Vagina (tissue), 2 donors: ENCODE data around the gene S100A8.

Experiments used
- POLR2AphosphoS5 ChIP-seq, 2 donors: sonication (generic); formaldehyde crosslinking; IDR thresholded peaks; one replicate each; pipeline ENCODE4 v1.9.0; 2017; ENCODE audit warnings: antibody characterized with exemption in 2 of 2, mild to moderate bottlenecking in 2 of 2, low read depth in 1 of 2; ENCODE audit not compliant: insufficient read depth in 1 of 2
- TF ChIP-seq, protein P1 (sequence below), 3 experiments: fragments of 450-650 bp in 2 of 3; fragments of 200-600 bp in 1 of 3; sonication (generic) in 1 of 3; IDR thresholded peaks; one replicate each; pipeline ENCODE4 v1.5.1; 2017 to 2019; ENCODE audit warnings: antibody characterized with exemption in 3 of 3, mild to moderate bottlenecking in 2 of 3, moderate library complexity in 2 of 3

DNA sequence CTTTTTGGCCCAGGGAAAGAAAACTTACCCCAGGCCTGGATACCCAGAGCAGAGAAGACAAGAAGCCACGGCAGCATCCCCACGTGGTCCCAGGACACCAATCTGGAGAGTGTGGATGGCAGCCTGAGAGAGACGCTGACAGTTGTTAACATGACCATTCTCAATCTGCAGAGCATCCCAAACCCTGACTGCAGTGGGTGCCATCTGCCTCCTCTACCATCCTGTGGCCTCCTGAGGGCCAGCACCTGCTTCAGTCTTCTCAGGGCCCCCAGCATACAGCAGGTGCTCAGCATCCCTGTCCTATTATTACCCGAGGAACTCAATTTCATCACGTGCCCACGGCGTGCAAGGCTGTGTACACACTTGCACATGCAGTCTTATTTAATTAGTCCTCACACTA, 43.0 kb downstream of the S100A8 start:
- TF ChIP-seq, protein P1, sequence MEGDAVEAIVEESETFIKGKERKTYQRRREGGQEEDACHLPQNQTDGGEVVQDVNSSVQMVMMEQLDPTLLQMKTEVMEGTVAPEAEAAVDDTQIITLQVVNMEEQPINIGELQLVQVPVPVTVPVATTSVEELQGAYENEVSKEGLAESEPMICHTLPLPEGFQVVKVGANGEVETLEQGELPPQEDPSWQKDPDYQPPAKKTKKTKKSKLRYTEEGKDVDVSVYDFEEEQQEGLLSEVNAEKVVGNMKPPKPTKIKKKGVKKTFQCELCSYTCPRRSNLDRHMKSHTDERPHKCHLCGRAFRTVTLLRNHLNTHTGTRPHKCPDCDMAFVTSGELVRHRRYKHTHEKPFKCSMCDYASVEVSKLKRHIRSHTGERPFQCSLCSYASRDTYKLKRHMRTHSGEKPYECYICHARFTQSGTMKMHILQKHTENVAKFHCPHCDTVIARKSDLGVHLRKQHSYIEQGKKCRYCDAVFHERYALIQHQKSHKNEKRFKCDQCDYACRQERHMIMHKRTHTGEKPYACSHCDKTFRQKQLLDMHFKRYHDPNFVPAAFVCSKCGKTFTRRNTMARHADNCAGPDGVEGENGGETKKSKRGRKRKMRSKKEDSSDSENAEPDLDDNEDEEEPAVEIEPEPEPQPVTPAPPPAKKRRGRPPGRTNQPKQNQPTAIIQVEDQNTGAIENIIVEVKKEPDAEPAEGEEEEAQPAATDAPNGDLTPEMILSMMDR (IDR thresholded peaks at IDR 0.05) = no peak
- no peak for TF ChIP-seq POLR2AphosphoS5 (IDR thresholded peaks at IDR 0.05; ENCODE audit: insufficient read depth in 1 of 2, low read depth in 1 of 2)
